Measurements from ENCODE around the gene OSBPL9.
"Not testable (repeated sequence)": the region's sequence is repeated elsewhere in the genome, so short reads cannot be mapped to it uniquely, and the experiment has no call there.

Gene OSBPL9

DNA sequence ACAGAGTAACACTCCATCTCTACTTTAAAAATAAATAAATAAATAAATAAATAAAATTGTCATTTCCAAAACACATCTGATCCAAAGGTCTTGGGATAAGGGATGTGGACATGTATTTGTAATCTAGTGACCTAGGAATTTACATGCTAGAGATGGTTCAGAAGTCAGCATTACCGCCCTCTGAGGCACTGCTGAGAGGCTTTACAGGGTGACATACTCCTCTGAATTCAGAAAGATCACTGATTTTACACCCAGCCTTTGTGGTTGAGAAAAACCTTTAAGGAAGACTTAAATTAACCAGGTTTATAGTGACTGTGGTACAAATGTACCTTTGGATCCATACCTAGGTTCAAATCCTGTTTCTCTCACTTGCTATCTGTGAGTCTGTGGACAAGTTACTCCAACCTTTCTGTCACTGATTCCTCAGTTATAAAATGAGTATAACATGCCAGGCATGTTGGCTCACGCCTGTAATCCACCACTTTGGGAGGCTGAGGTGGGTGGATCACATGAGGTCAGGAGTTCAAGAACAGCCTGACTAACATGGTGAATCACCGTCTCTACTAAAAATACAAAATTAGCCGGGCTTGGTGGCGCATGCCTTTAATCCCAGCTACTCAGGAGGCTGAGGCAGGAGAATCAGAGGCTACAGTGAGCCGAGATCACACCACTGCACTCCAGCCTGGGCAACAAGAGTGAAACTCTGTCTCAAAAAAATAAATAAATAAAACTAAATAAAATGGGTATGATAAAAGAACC lies 20.1 kb downstream of the OSBPL9 start:
- DNase-seq (ENCODE audit: low read depth in 2 of 2): no peak

DNA sequence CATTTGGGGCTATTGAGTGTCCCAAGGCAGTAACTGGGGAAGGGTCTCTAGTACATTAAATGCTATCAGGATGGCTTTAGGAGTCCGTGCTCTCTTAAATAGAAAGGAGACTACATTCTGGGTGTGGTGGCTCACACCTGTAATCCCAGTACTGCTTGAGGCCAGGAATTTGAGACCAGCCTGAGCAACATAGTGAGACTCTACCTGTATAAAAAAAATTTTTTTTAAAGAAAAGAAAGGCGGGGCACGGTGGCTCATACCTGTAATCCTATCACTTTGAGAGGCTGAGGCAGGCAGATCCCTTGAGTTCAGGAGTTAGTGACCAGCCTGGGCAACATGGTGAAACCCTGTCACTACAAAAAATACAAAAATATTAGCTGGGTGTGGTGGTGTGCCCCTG lies 21.5 kb downstream of the OSBPL9 start:
- no peak for DNase-seq (ENCODE audit: low read depth in 2 of 2)

DNA sequence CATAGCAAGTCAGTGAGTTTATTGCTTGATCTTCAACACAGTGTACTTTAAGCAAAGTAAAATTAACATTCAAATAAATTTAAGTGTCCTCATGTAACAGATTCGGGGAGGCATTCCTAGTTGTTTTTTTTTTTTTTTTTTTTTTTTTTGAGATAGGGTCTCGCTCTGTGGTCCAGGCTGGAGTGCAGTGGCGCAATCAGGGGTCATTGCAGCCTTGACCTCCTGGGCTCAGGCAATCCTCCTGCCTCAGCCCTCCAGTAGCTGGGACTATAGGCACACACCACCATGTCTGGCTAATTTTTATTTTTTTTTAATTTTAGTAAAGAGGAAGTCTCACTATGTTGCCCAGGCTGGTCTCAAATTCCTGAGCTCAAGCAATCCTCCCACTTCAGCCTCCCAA lies 22.8 kb downstream of the OSBPL9 start:
- DNase-seq (ENCODE audit: low read depth in 2 of 2): no peak

DNA sequence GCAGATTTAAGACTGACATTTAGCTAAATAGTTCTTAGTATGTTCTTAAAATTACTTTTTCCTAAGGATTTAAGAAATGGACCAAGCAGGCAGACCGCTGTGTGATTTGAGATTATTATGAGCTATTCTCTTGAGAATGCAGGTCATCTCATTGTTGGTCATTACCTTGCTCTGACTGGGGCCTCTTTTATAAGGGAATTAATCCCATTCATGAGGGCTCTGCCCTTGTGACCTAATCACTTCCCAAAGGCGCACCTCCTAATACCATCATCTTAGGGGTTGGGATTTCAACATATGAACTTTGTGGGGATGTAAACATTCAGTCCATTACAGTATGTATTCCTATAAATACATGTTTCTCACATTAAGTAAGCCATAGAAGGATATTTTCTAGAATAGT lies 24.2 kb downstream of the OSBPL9 start:
- DNase-seq (ENCODE audit: low read depth in 2 of 2): no peak

DNA sequence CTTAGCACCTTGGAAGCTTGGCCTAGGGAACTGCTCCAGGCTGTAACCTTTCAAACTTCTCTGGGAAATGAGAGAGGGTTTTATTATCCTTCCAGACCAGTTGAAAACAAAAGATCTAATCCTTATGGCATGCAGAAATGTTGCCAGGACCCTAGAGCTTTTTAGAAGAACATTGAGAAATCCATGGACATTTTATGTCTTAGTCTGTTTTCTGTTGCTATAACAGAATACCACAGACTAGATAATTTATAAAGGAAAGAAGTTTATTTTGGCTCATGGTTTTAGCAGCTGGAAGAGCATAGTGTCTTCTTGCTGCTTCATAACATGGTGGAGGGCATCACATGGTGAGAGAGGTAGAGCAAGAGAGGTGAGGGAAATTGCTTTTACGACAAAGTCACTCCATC lies 25.8 kb downstream of the OSBPL9 start:
- no peak for DNase-seq (ENCODE audit: low read depth in 2 of 2)

DNA sequence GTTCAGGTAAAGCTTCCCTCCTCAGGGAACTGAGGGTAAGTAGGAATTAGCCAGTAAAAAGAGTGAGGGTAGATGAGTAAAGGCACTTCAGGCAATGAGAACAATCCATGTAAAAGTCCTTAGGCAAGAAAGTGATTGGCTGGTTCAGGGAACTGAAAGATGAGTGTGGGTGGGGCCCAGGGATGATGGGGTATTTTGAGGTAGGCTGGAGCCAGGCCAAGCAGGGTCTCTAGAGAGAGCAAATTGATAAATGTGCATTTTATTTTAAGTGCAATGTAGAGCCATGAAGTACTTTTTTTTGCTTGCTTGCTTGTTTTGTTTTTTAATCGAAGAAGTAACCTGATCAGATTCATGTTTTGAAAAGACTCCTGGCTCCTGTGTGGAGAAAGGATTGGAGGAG lies 26.5 kb downstream of the OSBPL9 start:
- no peak for DNase-seq (ENCODE audit: low read depth in 2 of 2)

DNA sequence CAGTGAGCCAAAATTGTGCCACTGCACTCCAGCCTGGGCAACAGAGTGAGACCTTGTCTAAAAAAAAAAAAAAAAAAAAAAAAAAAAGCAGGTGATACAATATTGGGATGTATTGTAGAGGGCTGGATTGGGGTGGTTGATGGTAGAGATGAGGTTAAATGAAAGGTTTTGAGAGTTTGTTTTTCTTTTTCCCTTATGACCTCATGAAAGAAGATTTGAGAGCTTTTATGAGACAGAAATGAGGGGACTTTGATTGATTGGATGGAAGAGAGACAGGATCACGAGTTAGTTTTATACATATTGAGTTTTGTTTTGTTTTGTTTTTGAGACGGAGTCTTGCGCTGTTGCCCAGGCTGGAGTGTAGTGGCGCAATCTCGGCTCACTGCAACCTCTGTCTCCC lies 27.1 kb downstream of the OSBPL9 start:
- no peak for DNase-seq (ENCODE audit: low read depth in 2 of 2)

DNA sequence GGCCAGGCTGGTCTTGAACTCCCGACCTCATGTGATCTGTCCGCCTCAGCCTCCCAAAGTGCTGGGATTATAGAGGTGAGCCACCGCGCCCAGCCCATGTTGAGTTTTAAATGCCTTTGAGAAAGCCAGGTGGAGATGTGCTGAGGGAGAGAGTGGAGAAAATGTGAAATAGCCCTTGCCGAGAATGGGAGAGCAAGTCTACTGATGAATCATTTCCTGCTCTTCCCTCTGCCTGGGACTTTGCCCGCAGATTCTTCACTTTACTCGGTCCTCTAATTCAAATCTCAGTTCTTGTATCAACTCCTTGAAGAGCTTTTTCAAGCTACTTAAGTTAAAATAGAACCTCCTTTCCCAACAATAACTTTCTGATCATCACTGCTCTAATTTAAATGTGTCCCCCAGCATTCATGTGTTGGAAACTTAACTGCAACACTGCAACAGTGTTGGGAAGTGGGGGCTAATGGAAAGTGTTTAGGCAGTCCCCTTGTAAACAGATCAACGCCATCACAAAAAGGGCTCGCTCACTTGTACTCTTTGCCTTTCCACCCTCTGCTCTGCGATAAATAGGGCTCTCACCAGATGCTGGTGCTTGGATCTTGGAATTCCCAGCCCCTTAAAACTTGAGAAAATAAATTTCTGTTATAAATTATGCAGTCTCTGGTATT lies 27.8 kb downstream of the OSBPL9 start:
- DNase-seq (ENCODE audit: low read depth in 2 of 2): no peak

DNA sequence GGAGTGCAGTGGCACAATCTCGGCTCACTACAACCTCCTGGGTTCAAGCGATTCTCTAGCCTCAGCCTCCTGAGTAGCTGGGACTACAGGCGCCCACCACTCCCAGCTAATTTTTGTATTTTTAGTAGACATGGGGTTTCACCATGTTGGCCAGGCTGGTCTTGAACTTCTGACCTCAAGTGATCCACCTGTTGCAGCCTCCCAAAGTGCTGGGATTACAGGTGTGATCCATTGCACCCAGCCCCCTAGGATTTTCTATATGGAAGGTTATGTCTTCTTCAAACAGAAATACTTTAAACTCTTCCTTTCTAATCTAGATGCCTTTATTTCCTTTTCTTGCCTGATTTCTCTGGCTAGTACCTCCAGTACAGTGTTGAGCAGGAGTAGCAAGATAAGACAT lies 29.7 kb downstream of the OSBPL9 start:
- not testable (repeated sequence) for DNase-seq (ENCODE audit: low read depth in 2 of 2)

DNA sequence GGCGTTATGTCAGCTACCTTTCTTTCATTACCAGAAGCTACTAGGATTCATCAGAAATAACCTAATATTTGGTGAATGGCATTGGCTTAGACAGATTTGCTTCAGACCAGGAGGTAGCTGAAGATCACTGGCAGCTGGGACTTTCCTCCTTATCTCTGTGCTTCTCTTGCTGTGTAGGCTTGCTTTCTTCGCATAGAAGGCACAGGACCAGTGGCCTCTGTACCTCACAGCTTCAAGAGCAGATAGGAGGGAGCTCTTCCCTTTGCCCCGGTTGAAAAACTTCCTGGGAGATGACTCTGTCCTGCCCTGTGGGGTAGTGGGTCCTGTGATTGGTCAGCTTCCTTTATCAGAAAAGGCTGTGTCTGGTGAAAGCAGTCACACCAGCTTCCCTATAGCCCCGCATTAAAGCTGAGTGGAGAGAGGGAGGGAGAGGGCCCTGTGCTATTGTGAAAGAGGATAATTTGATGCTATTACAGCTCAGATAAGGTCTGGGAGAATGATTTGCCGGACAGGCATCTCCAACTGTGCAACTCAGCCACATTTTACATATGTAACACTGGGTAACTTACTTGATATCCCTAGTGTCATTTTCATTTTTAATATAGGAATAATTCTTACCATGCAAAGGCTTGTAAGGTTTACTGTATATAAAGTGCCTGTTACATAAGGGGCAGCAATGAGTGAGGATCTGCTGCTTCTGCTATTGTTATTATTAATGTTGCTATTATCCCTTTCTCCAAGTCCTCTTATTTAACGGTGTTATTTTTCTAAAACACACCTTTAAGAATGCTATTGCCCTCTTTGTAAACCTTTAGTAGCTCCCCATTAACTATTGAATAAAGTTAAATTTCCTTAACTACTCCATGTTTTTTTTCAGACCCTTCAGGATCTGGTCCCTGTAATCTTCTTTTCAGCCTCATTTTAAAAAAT lies 31.6 kb downstream of the OSBPL9 start:
- DNase-seq (ENCODE audit: low read depth in 2 of 2): no peak

DNA sequence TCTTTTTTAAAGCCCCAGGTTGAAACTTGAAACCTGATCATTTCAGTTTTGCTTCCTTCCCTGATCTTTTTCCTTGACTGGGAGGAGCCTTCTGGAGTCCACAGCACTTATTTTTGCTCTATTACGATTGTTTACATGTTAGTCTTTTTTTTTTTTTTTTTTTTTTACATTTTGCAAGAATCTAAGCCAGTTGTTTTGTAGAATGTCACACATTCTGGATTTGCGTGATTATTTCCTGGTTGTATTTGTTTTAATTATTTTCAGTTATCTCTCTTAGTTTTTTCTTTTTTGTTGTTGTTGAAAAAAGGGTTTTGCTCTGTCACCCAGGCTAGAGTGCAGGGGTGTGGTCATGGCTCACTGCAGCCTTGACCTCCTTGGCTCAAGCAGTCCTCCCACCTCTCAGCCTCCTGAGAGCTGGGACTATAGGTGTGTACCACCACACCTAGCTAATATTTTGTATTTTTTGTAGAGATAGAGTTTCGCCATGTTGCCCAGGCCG lies 32.8 kb downstream of the OSBPL9 start:
- no peak for DNase-seq (ENCODE audit: low read depth in 2 of 2)

DNA sequence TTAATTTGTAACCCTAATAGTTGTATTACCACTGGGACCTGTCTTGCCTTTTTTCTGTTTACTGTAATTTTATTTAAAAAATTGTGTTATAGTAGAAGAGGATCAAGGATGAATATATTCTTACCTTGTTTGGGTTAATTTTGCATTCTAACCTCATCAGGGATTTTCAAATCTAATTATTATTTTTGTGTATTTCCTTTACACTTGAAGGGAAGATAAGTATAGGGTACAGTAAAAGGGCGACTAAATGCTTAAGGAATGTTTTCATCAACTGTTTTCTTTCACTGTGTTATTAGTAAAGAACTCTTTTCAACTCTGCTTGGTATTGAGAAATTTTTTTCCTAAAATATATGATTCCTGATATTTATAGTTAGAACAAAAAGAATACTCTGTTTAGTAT lies 33.3 kb downstream of the OSBPL9 start:
- DNase-seq (ENCODE audit: low read depth in 2 of 2): no peak

DNA sequence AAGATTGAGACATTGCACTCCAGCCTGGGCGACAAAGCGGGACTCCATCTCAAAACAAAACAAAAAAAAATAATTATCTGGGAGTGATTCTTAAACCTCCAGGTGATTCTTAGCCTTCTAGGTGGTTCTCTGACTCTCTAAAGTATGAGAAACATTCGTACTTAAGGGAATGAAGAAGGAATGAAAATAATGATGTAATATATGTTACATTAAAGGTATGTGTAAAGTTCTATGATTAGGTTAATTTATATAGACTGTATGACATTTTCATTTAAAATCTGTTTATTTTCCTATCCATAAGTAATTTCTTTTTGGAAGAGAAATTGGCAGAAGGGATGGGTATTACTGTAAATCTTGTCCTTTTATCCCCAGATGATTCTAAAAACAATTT lies 34.7 kb downstream of the OSBPL9 start:
- DNase-seq (ENCODE audit: low read depth in 2 of 2): no peak

DNA sequence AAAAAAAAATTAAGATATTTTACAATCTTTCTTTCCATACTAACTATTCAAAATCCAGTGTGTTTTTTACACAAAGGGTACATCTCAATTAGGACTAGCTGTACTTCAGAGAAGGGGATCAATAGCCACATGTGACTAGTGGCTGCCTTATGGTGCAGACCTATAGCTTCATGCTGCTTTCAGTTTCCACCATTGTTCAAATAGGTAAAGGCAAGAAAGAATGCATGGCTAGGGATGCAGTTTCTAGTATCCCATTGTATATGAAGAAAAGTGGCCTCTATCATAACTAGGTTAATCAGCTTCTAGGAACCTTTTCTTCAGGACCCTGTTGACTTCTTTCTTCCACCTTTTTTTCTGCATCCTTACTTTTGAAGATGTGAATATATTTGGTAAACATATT lies 35.7 kb downstream of the OSBPL9 start:
- no peak for DNase-seq (ENCODE audit: low read depth in 2 of 2)

DNA sequence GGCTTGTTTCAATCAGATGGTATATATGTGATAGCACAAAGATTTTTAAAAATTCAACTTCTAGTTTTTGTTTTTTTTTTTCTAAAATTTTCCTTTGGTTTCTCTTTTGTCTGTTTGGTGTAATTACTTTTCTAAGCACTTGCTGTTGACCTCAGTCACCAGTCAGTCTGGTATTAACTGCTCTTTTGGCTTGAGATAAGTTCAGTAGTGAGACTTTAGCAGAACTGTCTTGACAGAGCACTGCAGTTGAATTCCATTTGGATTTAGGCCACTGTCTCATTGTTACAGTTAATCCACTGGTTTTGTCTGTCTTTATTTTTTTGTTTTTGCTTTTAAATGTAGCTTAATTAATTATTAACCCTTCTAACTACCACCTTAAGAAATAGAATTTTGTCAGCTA lies 36.2 kb downstream of the OSBPL9 start:
- no peak for DNase-seq (ENCODE audit: low read depth in 2 of 2)

DNA sequence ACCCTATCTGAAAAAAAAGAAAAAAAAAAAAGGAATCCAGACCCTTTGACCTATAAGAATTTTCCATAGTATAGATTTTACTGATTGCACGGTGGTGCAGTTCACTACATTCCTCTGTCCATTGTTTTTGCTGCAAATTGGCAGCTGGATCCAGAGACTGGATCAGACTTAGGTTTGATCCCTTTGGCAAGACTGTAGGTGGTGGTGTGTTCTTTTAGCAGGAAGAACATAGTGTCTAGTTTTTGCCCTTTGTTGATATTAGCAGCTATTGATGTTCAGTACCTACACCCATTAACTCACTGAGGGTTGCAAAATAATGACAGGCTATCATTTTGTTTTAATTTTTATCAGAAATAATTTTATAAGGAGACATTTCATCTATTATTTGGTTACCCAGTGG lies 37.1 kb downstream of the OSBPL9 start:
- DNase-seq (ENCODE audit: low read depth in 2 of 2): no peak

DNA sequence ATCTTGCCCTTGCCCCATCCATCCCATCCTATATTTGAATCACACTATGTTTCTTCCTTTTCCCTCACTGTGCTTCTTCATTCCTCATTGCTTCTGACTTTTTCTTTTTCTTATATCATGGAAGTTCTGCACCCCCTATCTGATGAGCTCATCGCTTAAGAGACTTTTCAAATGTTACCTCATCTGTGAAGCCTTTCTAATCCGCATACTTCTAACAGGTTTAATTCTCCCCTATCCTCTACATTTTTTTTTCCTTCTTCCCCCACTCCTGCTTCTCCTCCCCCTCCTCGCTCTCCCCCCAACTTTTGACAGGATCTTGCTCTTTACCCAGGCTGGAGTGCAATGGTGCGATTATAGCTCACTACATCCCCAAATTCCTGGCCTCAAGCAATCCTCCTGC lies 39.5 kb downstream of the OSBPL9 start:
- DNase-seq (ENCODE audit: low read depth in 2 of 2): no peak

DNA sequence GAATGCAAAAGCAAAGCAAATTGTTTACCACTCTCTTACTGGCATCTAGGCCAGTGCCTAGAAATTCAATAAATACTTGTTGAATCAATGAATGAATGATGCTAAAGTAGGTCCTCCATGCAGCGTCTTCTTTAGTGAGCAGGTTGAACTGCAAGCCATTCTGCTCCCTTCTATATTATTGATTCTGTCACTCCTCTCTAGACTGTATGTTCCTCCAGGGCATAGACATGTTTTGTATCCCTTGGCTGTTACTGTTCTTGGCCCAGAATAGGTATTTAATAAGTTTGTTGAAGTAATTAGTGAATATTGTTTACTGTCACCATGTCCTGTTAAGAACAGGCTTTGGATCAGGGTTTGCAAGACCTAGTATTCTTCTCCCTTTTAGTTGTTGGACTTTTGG lies 43.7 kb downstream of the OSBPL9 start:
- no peak for DNase-seq (ENCODE audit: low read depth in 2 of 2)

DNA sequence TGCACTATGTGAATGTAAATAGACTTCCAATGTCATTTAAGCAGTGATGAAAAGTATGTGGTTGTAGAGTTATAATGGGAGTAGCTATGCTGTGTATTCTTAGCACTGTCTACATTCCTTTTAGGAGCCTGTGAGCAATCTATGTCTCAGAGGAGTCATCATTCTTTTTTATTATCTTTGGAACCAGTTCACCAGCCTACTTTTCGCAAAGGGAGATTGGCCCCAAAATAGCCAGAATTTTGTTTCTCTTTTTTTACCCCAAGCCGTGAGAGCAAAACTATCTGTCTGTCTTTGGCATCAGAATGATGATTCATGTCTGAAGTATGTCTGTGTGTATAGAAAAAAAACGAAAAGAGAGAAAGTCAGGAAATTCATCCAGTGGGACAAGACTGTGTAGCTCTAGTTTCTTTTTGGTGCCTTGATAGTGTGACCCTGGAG lies 44.2 kb downstream of the OSBPL9 start:
- no peak for DNase-seq (ENCODE audit: low read depth in 2 of 2)

DNA sequence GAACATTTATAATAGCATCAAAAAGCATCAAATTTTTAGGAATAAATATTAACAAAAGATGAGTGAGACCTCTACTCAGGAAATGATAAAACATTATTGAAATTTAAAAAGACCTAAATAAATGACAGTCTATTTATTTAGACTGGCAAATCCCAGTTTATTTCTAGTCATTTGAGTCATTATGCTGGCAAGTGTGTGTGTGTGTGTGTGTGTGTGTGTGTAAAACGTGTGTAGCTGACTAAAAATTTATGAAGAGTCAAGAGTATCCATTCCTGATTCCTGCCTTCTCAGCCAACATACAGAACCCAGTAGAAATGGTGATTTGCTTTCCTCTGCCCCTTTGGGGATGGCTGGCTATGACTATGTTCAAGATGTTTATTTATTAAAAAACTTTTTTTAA lies 46.2 kb downstream of the OSBPL9 start:
- no peak for DNase-seq (ENCODE audit: low read depth in 2 of 2)

DNA sequence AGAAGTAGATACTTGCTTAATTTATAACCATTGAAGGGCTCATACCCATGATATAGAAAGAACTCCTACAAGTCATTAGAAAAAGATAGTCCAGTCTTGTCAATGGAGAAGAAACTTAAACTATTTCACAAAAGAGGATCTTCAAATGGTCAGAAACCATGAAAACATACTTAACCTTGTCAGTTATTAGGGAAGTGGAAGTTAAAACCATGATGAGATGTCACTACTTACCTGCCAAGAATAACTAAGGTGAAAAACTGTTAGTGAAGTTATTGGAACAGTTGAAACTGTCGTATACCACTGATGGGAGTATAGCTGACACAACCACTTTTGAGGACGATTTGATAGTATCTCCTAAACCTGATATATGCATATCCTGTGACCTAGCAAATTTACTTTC lies 46.8 kb downstream of the OSBPL9 start:
- DNase-seq (ENCODE audit: low read depth in 2 of 2): no peak
